GM15510 (cell line): ENCODE results near the gene RAB11FIP4.

Experiments used
- POLR2A ChIP-seq: IDR thresholded peaks from 3 replicates; pipeline ENCODE4 v1.6.1; 2011; ENCODE audit warnings: borderline replicate concordance; ENCODE audit not compliant: insufficient read length; ENCODE audit errors: extremely low read depth

RAB11FIP4 gene

GRCh38 chr17:31391496-31391949 is at the start of gene RAB11FIP4:
RAB11FIP4 (plus strand) TSS chr17:31391675; CDS start chr17:31391853, 178 bp downstream.
- TF ChIP-seq POLR2A: no peak

GRCh38 chr17:31349454-31349853 is 42.0 kb upstream of the RAB11FIP4 start:
- no peak for TF ChIP-seq POLR2A

- TF ChIP-seq POLR2A: no peak
Measured at GRCh38 chr17:31355935-31356334, 35.5 kb upstream of the RAB11FIP4 start.

- no peak for TF ChIP-seq POLR2A
Measured at GRCh38 chr17:31357091-31357490, 34.4 kb upstream of the RAB11FIP4 start.

GRCh38 chr17:31357839-31358394 is 33.6 kb upstream of the RAB11FIP4 start:
- TF ChIP-seq POLR2A: no peak

GRCh38 chr17:31364012-31364411 is 27.5 kb upstream of the RAB11FIP4 start:
- no peak for TF ChIP-seq POLR2A

GRCh38 chr17:31366088-31366487 is 25.4 kb upstream of the RAB11FIP4 start:
- TF ChIP-seq POLR2A: no peak

GRCh38 chr17:31369266-31369665 is 22.2 kb upstream of the RAB11FIP4 start:
- no peak for TF ChIP-seq POLR2A

GRCh38 chr17:31371511-31372097 is 19.9 kb upstream of the RAB11FIP4 start:
- TF ChIP-seq POLR2A: no peak

GRCh38 chr17:31373150-31374093 is 18.1 kb upstream of the RAB11FIP4 start:
- TF ChIP-seq POLR2A: no peak

GRCh38 chr17:31374094-31374447 is 17.4 kb upstream of the RAB11FIP4 start:
- no peak for TF ChIP-seq POLR2A

GRCh38 chr17:31374503-31374902 is 17.0 kb upstream of the RAB11FIP4 start:
- TF ChIP-seq POLR2A: no peak

GRCh38 chr17:31378638-31379037 is 12.8 kb upstream of the RAB11FIP4 start:
- no peak for TF ChIP-seq POLR2A

GRCh38 chr17:31379597-31380205 is 11.8 kb upstream of the RAB11FIP4 start:
- TF ChIP-seq POLR2A: no peak

- TF ChIP-seq POLR2A: no peak
Measured at GRCh38 chr17:31381165-31381668, 10.3 kb upstream of the RAB11FIP4 start.
